Endodermal cell (in vitro differentiated cells): Measurements from ENCODE around the gene EMILIN3. TPM values are rescaled to one million over a fixed set of nuclear protein-coding genes. Genes with fewer than 3 reads are reported as not detected.
A peak's percentile ranks its signal among the peaks of the same experiment; 100 is the strongest.

Source experiments
- DNase-seq: peaks from one replicate; pipeline ENCODE4 v3.0.0-alpha.2; 2017
- H3K27ac ChIP-seq: 2 replicates; pipeline ENCODE4 v1.5.1; 2013; ENCODE audit warnings: mild to moderate bottlenecking, low read depth, low read length, moderate library complexity
- H3K27me3 ChIP-seq: 2 replicates; pipeline ENCODE4 v1.6.1; 2013; ENCODE audit warnings: mild to moderate bottlenecking, low read length, moderate library complexity; ENCODE audit not compliant: insufficient read depth, control insufficient read depth, poor library complexity, severe bottlenecking
- H3K36me3 ChIP-seq: 2 replicates; pipeline ENCODE4 v1.7.0; 2013; ENCODE audit warnings: mild to moderate bottlenecking, low read length, moderate library complexity; ENCODE audit not compliant: control insufficient read depth, insufficient read depth
- H3K4me1 ChIP-seq: one replicate; pipeline ENCODE4 v1.7.0; 2013; ENCODE audit warnings: low read length; ENCODE audit not compliant: control insufficient read depth, insufficient read depth
- H3K4me3 ChIP-seq: 2 replicates; pipeline ENCODE4 v1.5.1; 2013; ENCODE audit warnings: mild to moderate bottlenecking, low read length, moderate library complexity
- H3K9ac ChIP-seq: 2 replicates; pipeline ENCODE4 v1.6.1; 2013; ENCODE audit warnings: mild to moderate bottlenecking, low read length, moderate library complexity; ENCODE audit not compliant: poor library complexity, severe bottlenecking; ENCODE audit errors: extremely low read depth
- H3K9me3 ChIP-seq: 2 replicates; pipeline ENCODE4 v1.6.1; 2013; ENCODE audit warnings: mild to moderate bottlenecking, low read length, moderate library complexity; ENCODE audit not compliant: control insufficient read depth
- H3K27ac Mint-ChIP-seq: 2 replicates; pipeline ENCODE4 v1.8.0; 2020; ENCODE audit warnings: mixed read lengths
- H3K27me3 Mint-ChIP-seq: 2 replicates; pipeline ENCODE4 v1.8.0; 2021; ENCODE audit warnings: mild to moderate bottlenecking, mixed read lengths; ENCODE audit not compliant: insufficient read depth
- H3K36me3 Mint-ChIP-seq: 2 replicates; pipeline ENCODE4 v1.8.0; 2020; ENCODE audit warnings: low read depth, mixed read lengths
- H3K4me1 Mint-ChIP-seq: 2 replicates; pipeline ENCODE4 v1.8.0; 2020; ENCODE audit warnings: mixed read lengths
- H3K4me3 Mint-ChIP-seq: 2 replicates; pipeline ENCODE4 v1.8.0; 2020; ENCODE audit warnings: mild to moderate bottlenecking, moderate library complexity, mixed read lengths
- H3K9me3 Mint-ChIP-seq: 2 replicates; pipeline ENCODE4 v1.8.0; 2020; ENCODE audit warnings: mild to moderate bottlenecking, mixed read lengths
- WGBS, 2 experiments: methylation state at CpG; one replicate each; pipeline versions ENCODE4 v1.1.5 to v1.1.7; 2013; ENCODE audit warnings: missing lambda C conversion rate in 2 of 2, mixed read lengths in 1 of 2; ENCODE audit not compliant: insufficient coverage in 1 of 2, insufficient read length in 1 of 2; 5-methylcytosine and 5-hydroxymethylcytosine counted together
- total RNA-seq, 2 donors: library from RNA; stranded (reverse); fragmentation: NEBNext Ultra II Directional in 1 of 2; extraction: Animal tissue kit (Norgen Biotek cat#: 25700) in 1 of 2; gene quantifications; 2 replicates in 1 of 2; 3 replicates in 1 of 2; pipeline ENCODE4 v1.2.1, GENCODE V29; 2021
- TF ChIP-seq, protein P1 (sequence below): fragments of 200-600 bp; sonication (generic); conservative IDR thresholded peaks from 2 replicates; pipeline ENCODE4 v1.5.0; 2021; ENCODE audit warnings: antibody characterized with exemption, mild to moderate bottlenecking

EMILIN3 gene
- total RNA-seq, 2 donors from 2014 or later: 5.3 to 9.6 TPM

DNA sequence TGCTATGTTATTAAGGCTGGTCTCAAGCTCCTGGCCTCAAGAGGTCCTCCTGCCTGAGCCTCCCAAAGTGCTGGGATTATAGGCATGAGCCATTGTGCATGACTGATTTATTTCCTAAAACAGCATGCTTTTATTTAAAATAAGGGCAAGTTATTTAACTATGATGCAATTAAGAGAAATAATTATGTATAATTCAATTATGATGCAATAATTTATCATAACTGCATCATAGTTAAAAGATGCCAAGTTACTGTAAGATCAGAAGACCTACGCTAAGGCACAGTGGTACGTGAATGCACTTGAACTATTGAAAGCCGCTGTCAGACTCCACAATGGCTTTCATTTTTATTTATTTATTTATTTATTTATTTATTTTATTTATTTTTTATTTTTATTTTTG is 24.3 kb upstream of the EMILIN3 start:
- no peak overlapping the region for H3K4me3 Mint-ChIP-seq
- no peak overlapping the region for H3K9ac ChIP-seq
- no peaks in the 10 kb centered on the region for H3K36me3 Mint-ChIP-seq
- H3K4me1 ChIP-seq: peaks cover 2% of the 10 kb centered on the region
- no peak overlapping the region for H3K27ac ChIP-seq
- no peaks in the 10 kb centered on the region for H3K9me3 Mint-ChIP-seq
- no peaks in the 10 kb centered on the region for H3K27me3 Mint-ChIP-seq
- no peak overlapping the region for H3K4me3 ChIP-seq
- H3K36me3 ChIP-seq: no peaks in the 10 kb centered on the region
- no peaks in the 10 kb centered on the region for H3K27me3 ChIP-seq
- H3K27ac Mint-ChIP-seq: no peak overlapping the region
- WGBS, 2 experiments: 100% methylated on average over 2 of the region's 3 CpGs
- TF ChIP-seq, protein P1, sequence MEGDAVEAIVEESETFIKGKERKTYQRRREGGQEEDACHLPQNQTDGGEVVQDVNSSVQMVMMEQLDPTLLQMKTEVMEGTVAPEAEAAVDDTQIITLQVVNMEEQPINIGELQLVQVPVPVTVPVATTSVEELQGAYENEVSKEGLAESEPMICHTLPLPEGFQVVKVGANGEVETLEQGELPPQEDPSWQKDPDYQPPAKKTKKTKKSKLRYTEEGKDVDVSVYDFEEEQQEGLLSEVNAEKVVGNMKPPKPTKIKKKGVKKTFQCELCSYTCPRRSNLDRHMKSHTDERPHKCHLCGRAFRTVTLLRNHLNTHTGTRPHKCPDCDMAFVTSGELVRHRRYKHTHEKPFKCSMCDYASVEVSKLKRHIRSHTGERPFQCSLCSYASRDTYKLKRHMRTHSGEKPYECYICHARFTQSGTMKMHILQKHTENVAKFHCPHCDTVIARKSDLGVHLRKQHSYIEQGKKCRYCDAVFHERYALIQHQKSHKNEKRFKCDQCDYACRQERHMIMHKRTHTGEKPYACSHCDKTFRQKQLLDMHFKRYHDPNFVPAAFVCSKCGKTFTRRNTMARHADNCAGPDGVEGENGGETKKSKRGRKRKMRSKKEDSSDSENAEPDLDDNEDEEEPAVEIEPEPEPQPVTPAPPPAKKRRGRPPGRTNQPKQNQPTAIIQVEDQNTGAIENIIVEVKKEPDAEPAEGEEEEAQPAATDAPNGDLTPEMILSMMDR: no peak
- peaks cover 7% of the 10 kb centered on the region for H3K4me1 Mint-ChIP-seq
- no peak for DNase-seq
- H3K9me3 ChIP-seq: no peaks in the 10 kb centered on the region

DNA sequence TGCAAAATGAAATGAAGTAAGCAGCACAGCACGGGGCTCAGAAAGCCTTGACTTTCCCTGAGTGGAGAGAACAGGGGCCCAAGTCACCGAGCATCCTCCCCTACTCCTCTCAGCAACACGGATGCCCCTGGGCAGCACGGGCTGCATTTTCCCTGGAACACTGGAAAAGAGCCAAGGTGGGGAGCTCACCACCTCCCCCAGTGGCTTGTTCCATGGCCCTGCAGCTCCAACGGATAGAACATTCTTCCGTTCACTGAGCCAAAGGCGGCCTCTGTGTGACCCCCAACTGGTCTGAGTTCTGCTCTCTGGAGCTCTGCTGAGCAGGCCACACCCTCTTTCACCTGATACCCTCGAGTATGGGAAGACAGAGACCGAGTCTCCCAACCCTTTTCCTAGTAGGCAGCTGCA is 20.8 kb upstream of the EMILIN3 start:
- WGBS, 2 experiments: 32 to 56% methylated on average over 7 to 9 of the region's 9 CpGs
- Histone ChIP-seq H3K27ac (no peak overlapping the region), H3K9me3 (no peaks in the 10 kb centered on the region), H3K4me3 (no peak overlapping the region), H3K9ac (no peak overlapping the region), H3K36me3 (no peaks in the 10 kb centered on the region), H3K4me1 (no peaks in the 10 kb centered on the region), H3K27me3 (no peaks in the 10 kb centered on the region)
- no peaks in the 10 kb centered on the region for H3K9me3 Mint-ChIP-seq
- peaks cover 7% of the 10 kb centered on the region for H3K4me1 Mint-ChIP-seq
- H3K4me3 Mint-ChIP-seq: no peak overlapping the region
- H3K36me3 Mint-ChIP-seq: no peaks in the 10 kb centered on the region
- peak; percentile 74 for DNase-seq
- TF ChIP-seq, protein P1: peak; percentile 50
- H3K27ac Mint-ChIP-seq: no peak overlapping the region
- peaks cover 3% of the 10 kb centered on the region for H3K27me3 Mint-ChIP-seq

- no peak overlapping the region for H3K4me3 Mint-ChIP-seq
- H3K27me3 Mint-ChIP-seq: peaks cover 3% of the 10 kb centered on the region
- 87 to 95% methylated on average over 11 to 14 of the region's 14 CpGs for WGBS, 2 experiments
These were observed 20.1 kb upstream of the EMILIN3 start for GRCh38 chr20:41386502-41387427.

More at GRCh38 chr20:41386502-41387427, 20.1 kb upstream of the EMILIN3 start:
- Histone ChIP-seq H3K36me3 (no peaks in the 10 kb centered on the region), H3K27me3 (no peaks in the 10 kb centered on the region), H3K4me3 (no peak overlapping the region), H3K9ac (no peak overlapping the region), H3K27ac (no peak overlapping the region), H3K9me3 (no peaks in the 10 kb centered on the region), H3K4me1 (no peaks in the 10 kb centered on the region)
- Mint-ChIP-seq H3K9me3 (no peaks in the 10 kb centered on the region), H3K27ac (no peak overlapping the region), H3K36me3 (no peaks in the 10 kb centered on the region), H3K4me1 (peaks cover 5% of the 10 kb centered on the region)
- TF ChIP-seq, protein P1: no peak
- DNase-seq: no peak
